Measurements from ENCODE around the gene ENTREP1. TPM values are rescaled to one million over a fixed set of nuclear protein-coding genes. Genes with fewer than 3 reads are reported as not detected.

The ENTREP1 gene
- total and polyA plus RNA-seq, 2 of the 4 experiments (the other 2 are of a cell fraction): not detected

DNA sequence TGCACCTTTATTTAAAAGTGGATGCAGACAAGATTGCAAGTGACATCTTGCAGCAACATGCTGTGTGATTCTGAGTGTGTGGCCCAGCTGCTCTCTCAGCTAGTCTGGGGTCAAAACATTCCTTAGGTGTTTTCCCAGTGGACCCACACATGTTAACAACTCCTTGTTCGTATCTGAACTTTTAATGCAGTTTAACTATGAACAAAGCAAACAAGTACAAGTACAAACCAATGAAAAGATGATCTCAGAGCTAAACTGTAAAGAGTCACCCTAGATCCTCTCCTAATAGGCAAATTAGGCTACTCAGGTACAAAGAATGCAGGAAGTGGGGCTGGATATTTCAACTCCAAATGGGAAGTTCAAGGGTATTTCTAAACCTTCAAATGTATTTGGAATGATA is 108.4 kb downstream of the ENTREP1 start:
- H3K14ac ChIP-seq (replicated peaks; ENCODE audit: low read depth, low read length): no peak overlapping the region
- WGBS, 2 experiments (ENCODE audit: extremely low coverage in 2 of 2, insufficient read length in 1 of 2): no CpG with 5 or more reads among the region's 1 CpG
- H2BK20ac ChIP-seq (ENCODE audit: low read depth, low read length): no peak overlapping the region
- no peak overlapping the region for H3K27ac ChIP-seq (ENCODE audit: insufficient read depth, low read length)
- H3K4me1 ChIP-seq (ENCODE audit: control insufficient read depth, insufficient read depth, low read length): no peaks in the 10 kb centered on the region; the same call in 1 of the 2 replicates
- H2BK5ac ChIP-seq (ENCODE audit: low read depth, low read length, poor library complexity, severe bottlenecking): no peak overlapping the region
- no peak overlapping the region for H3K4ac ChIP-seq (ENCODE audit: low read depth, low read length)
- BruUV-seq (replicated peaks): no TSS peak
- no peak overlapping the region for H3K23ac ChIP-seq (ENCODE audit: low read depth, low read length)
- TF ChIP-seq SMC3 (IDR thresholded peaks at IDR 0.05; ENCODE audit: low read depth, low read length): no peak
- TF ChIP-seq, protein P1, sequence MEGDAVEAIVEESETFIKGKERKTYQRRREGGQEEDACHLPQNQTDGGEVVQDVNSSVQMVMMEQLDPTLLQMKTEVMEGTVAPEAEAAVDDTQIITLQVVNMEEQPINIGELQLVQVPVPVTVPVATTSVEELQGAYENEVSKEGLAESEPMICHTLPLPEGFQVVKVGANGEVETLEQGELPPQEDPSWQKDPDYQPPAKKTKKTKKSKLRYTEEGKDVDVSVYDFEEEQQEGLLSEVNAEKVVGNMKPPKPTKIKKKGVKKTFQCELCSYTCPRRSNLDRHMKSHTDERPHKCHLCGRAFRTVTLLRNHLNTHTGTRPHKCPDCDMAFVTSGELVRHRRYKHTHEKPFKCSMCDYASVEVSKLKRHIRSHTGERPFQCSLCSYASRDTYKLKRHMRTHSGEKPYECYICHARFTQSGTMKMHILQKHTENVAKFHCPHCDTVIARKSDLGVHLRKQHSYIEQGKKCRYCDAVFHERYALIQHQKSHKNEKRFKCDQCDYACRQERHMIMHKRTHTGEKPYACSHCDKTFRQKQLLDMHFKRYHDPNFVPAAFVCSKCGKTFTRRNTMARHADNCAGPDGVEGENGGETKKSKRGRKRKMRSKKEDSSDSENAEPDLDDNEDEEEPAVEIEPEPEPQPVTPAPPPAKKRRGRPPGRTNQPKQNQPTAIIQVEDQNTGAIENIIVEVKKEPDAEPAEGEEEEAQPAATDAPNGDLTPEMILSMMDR (conservative IDR thresholded peaks at IDR 0.05; ENCODE audit: low read depth, low read length): no peak
- no peak for TF ChIP-seq RCOR1 (IDR thresholded peaks at IDR 0.05; ENCODE audit: insufficient replicate concordance, low read length)
- no peak for TF ChIP-seq FOS (IDR thresholded peaks at IDR 0.05; ENCODE audit: low read depth, low read length)
- TF ChIP-seq MXI1 (IDR thresholded peaks at IDR 0.05; ENCODE audit: borderline replicate concordance, low read depth, low read length): no peak
- TF ChIP-seq NFE2L2 (IDR thresholded peaks at IDR 0.05; ENCODE audit: low read depth, low read length): no peak
- no peak for TF ChIP-seq MAFK (IDR thresholded peaks at IDR 0.05; ENCODE audit: low read depth, low read length)
- TF ChIP-seq CEBPB (IDR thresholded peaks at IDR 0.05; ENCODE audit: low read depth, low read length): no peak
- TF ChIP-seq POLR2A (IDR thresholded peaks at IDR 0.05; ENCODE audit: low read depth, low read length): no peak
- TF ChIP-seq RAD21 (IDR thresholded peaks at IDR 0.05; ENCODE audit: low read length): no peak
- TF ChIP-seq RFX5 (IDR thresholded peaks at IDR 0.05; ENCODE audit: low read depth, low read length): no peak
- TF ChIP-seq CHD1 (IDR thresholded peaks at IDR 0.05; ENCODE audit: low read depth, low read length): no peak
- TF ChIP-seq MAZ (IDR thresholded peaks at IDR 0.05; ENCODE audit: borderline replicate concordance, low read depth, low read length): no peak
- TF ChIP-seq, protein P2, sequence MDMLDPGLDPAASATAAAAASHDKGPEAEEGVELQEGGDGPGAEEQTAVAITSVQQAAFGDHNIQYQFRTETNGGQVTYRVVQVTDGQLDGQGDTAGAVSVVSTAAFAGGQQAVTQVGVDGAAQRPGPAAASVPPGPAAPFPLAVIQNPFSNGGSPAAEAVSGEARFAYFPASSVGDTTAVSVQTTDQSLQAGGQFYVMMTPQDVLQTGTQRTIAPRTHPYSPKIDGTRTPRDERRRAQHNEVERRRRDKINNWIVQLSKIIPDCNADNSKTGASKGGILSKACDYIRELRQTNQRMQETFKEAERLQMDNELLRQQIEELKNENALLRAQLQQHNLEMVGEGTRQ (IDR thresholded peaks at IDR 0.05; ENCODE audit: low read depth, low read length): no peak
- TF ChIP-seq, protein P3, sequence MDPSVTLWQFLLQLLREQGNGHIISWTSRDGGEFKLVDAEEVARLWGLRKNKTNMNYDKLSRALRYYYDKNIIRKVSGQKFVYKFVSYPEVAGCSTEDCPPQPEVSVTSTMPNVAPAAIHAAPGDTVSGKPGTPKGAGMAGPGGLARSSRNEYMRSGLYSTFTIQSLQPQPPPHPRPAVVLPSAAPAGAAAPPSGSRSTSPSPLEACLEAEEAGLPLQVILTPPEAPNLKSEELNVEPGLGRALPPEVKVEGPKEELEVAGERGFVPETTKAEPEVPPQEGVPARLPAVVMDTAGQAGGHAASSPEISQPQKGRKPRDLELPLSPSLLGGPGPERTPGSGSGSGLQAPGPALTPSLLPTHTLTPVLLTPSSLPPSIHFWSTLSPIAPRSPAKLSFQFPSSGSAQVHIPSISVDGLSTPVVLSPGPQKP (IDR thresholded peaks at IDR 0.05; ENCODE audit: borderline replicate concordance, low read depth, low read length): no peak
- TF ChIP-seq BHLHE40 (IDR thresholded peaks at IDR 0.05; ENCODE audit: low read depth, low read length): no peak
- ChIA-PET POLR2A (ENCODE audit: unreplicated experiment) (no interaction called here), CTCF (interaction anchor here (0.8 kb wide), 1 partner anchor 12 kb away, joined by 3 read pairs; no protein-coding TSS in a partner anchor)
- no peak overlapping the region for H4K5ac ChIP-seq (ENCODE audit: low read depth, low read length)
- no peak overlapping the region for H2BK120ac ChIP-seq (ENCODE audit: low read depth, low read length)
- no peaks in the 10 kb centered on the region for H3K27me3 ChIP-seq (ENCODE audit: control insufficient read depth, insufficient read depth, low read length)
- no peak overlapping the region for H3K4me2 ChIP-seq (ENCODE audit: low read depth, low read length)
- H3K18ac ChIP-seq (ENCODE audit: low read depth, low read length): no peak overlapping the region
- no peak overlapping the region for H4K8ac ChIP-seq (ENCODE audit: low read depth in 2 of 2, low read length in 2 of 2)
- no peaks in the 10 kb centered on the region for H3K79me1 ChIP-seq (ENCODE audit: low read depth in 1 of 2, low read length in 2 of 2)
- no peak overlapping the region for H2AK5ac ChIP-seq (ENCODE audit: low read depth, low read length)
- no peak overlapping the region for H2AFZ ChIP-seq (replicated peaks; ENCODE audit: low read length, poor library complexity)
- no peak overlapping the region for H2BK15ac ChIP-seq (ENCODE audit: low read depth, low read length)
- DNase-seq: peak; percentile 53
- ATAC-seq (ENCODE audit: low read depth): no peak
- H3K9me1 ChIP-seq (ENCODE audit: insufficient read depth, low read length): 0 out of 2 replicates have a peak, but pooled peaks cover 3% of the 10 kb centered on the region
- dilution Hi-C loops (cut with HindIII; ENCODE audit: low sequenced_read_pairs, unreplicated experiment): no loop called here
- H2AK9ac ChIP-seq (replicated peaks; ENCODE audit: low read depth, low read length, poor library complexity): no peak overlapping the region
- no peak overlapping the region for H3K9ac ChIP-seq (ENCODE audit: low read depth, low read length)
- no peaks in the 10 kb centered on the region for H3K9me3 ChIP-seq (ENCODE audit: control insufficient read depth, insufficient read depth, low read length)
- H4K20me1 ChIP-seq (ENCODE audit: insufficient read depth, low read length): no peaks in the 10 kb centered on the region
- H3K4me3 ChIP-seq (ENCODE audit: insufficient read depth, low read depth, low read length): no peak overlapping the region
- intact Hi-C loops (cut with micrococcal nuclease): no loop called here
- H3K56ac ChIP-seq (ENCODE audit: extremely low read depth, insufficient read depth, low read length): no peak overlapping the region
- in situ Hi-C loops (cut with MboI; ENCODE audit: low sequenced_read_pairs): no loop called here
- H4K91ac ChIP-seq (ENCODE audit: insufficient read depth, low read depth, low read length): no peak overlapping the region
- H3K36me3 ChIP-seq (ENCODE audit: control insufficient read depth, insufficient read depth, low read length): no peaks in the 10 kb centered on the region

Data from IMR-90 (cell line).